Parathyroid adenoma (tissue), 2 donors: ENCODE measurements around the gene EVC.

ENCODE experiments used
- H2AFZ ChIP-seq: fragments of 300-600 bp; sonication (generic); one replicate; pipeline ENCODE4 v1.7.0; 2017; ENCODE audit warnings: antibody characterized with exemption, mild to moderate bottlenecking
- H3K27ac ChIP-seq: fragments of 300-600 bp; sonication (generic); one replicate; pipeline ENCODE4 v1.7.0; 2017
- H3K27me3 ChIP-seq: fragments of 300-600 bp; sonication (generic); one replicate; pipeline ENCODE4 v1.7.0; 2017; ENCODE audit warnings: low read length; ENCODE audit not compliant: control insufficient read depth, insufficient read depth
- H3K36me3 ChIP-seq: fragments of 300-600 bp; sonication (generic); one replicate; pipeline ENCODE4 v1.7.0; 2017; ENCODE audit warnings: low read length; ENCODE audit not compliant: control insufficient read depth, insufficient read depth
- H3K4me1 ChIP-seq: fragments of 300-600 bp; sonication (generic); one replicate; pipeline ENCODE4 v1.7.0; 2017; ENCODE audit warnings: control low read depth
- H3K4me2 ChIP-seq: fragments of 300-600 bp; sonication (generic); one replicate; pipeline ENCODE4 v1.7.0; 2017; ENCODE audit warnings: low read length
- H3K4me3 ChIP-seq: fragments of 300-600 bp; sonication (generic); one replicate; pipeline ENCODE4 v1.7.0; 2017; ENCODE audit warnings: low read depth, low read length
- H3K79me2 ChIP-seq: fragments of 300-600 bp; sonication (generic); one replicate; pipeline ENCODE4 v1.7.0; 2017; ENCODE audit warnings: control low read depth
- H3K9ac ChIP-seq: fragments of 300-600 bp; sonication (generic); one replicate; pipeline ENCODE4 v1.7.0; 2017; ENCODE audit warnings: mild to moderate bottlenecking
- H3K9me3 ChIP-seq: fragments of 300-600 bp; sonication (generic); one replicate; pipeline ENCODE4 v1.7.0; 2017; ENCODE audit warnings: low read length; ENCODE audit not compliant: control insufficient read depth
- CTCF ChIP-seq: fragments of 300-600 bp; sonication (generic); IDR thresholded peaks from one replicate; pipeline ENCODE4 v1.7.0; 2017; ENCODE audit warnings: antibody characterized with exemption, mild to moderate bottlenecking
- donor health status: primary hyperparathyroidism.

EVC gene

GRCh38 chr4:5718411-5718810, 7.4 kb downstream of the EVC start:
- no peaks in the 10 kb centered on the region for H3K9me3 ChIP-seq
- no peak overlapping the region for H3K27ac ChIP-seq
- H3K9ac ChIP-seq, result no peak overlapping the region
- no peak overlapping the region for H3K4me3 ChIP-seq
- no peak for TF ChIP-seq CTCF
- no peak overlapping the region for H2AFZ ChIP-seq
- no peaks in the 10 kb centered on the region for H3K4me1 ChIP-seq
- H3K27me3 ChIP-seq, result no peaks in the 10 kb centered on the region
- no peak overlapping the region for H3K4me2 ChIP-seq
- H3K79me2 ChIP-seq, result no peaks in the 10 kb centered on the region
- no peaks in the 10 kb centered on the region for H3K36me3 ChIP-seq

GRCh38 chr4:5719350-5720055, 8.5 kb downstream of the EVC start:
- Histone ChIP-seq H2AFZ (no peak overlapping the region), H3K36me3 (no peaks in the 10 kb centered on the region), H3K9ac (no peak overlapping the region), H3K27me3 (no peaks in the 10 kb centered on the region), H3K79me2 (no peaks in the 10 kb centered on the region), H3K9me3 (no peaks in the 10 kb centered on the region), H3K4me2 (no peak overlapping the region), H3K4me3 (no peak overlapping the region), H3K4me1 (no peaks in the 10 kb centered on the region), H3K27ac (no peak overlapping the region)
- TF ChIP-seq CTCF, result no peak

- no peaks in the 10 kb centered on the region for H3K79me2 ChIP-seq
- H3K27ac ChIP-seq, result no peak overlapping the region
- H3K4me3 ChIP-seq, result no peak overlapping the region
- no peak overlapping the region for H3K9ac ChIP-seq
- no peak overlapping the region for H2AFZ ChIP-seq
- no peaks in the 10 kb centered on the region for H3K4me1 ChIP-seq
- no peak for TF ChIP-seq CTCF
- H3K4me2 ChIP-seq, result no peak overlapping the region
- H3K36me3 ChIP-seq, result no peaks in the 10 kb centered on the region
- H3K9me3 ChIP-seq, result no peaks in the 10 kb centered on the region
- no peaks in the 10 kb centered on the region for H3K27me3 ChIP-seq
Observed at GRCh38 chr4:5720157-5720850, 9.3 kb downstream of the EVC start.

GRCh38 chr4:5720980-5721379, 10.0 kb downstream of the EVC start:
- Histone ChIP-seq H3K36me3 (no peaks in the 10 kb centered on the region), H3K9ac (no peak overlapping the region), H2AFZ (no peak overlapping the region), H3K4me2 (no peak overlapping the region), H3K27me3 (no peaks in the 10 kb centered on the region), H3K4me3 (no peak overlapping the region), H3K27ac (no peak overlapping the region), H3K4me1 (no peaks in the 10 kb centered on the region), H3K79me2 (no peaks in the 10 kb centered on the region), H3K9me3 (no peaks in the 10 kb centered on the region)
- no peak for TF ChIP-seq CTCF

DNA sequence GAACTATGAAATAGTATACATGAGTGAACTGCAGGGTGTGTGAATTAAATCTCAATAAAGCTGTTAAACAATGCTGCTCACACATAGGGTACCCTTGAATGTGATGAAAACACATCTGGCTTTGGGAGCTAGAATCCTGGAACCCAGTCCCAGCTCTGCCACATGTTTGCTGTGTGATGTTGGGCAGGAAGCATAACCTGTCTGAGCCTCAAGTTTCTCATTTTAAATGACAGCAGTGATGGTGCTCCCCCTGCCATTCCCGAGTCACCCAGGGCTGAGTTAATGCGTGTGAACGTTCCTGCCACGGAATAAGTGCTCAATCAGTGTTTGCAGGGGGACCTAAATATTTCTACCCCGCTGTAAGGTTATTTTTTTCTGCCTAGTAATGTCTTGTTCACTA, 10.9 kb downstream of the EVC start:
- Histone ChIP-seq H3K9ac (no peak overlapping the region), H3K4me3 (no peak overlapping the region), H3K27ac (no peak overlapping the region), H3K4me2 (no peak overlapping the region), H3K9me3 (no peaks in the 10 kb centered on the region), H3K27me3 (no peaks in the 10 kb centered on the region), H2AFZ (no peak overlapping the region), H3K4me1 (no peaks in the 10 kb centered on the region), H3K79me2 (no peaks in the 10 kb centered on the region), H3K36me3 (no peaks in the 10 kb centered on the region)
- TF ChIP-seq CTCF, result no peak
